Measurements from ENCODE around the gene INPP5E. TPM values are rescaled to one million over a fixed set of nuclear protein-coding genes. Genes with fewer than 3 reads are reported as not detected.

The INPP5E gene
- total RNA-seq, 4 donors from 2014 or later, result 6.7 to 19.8 (median 19.2) TPM

DNA sequence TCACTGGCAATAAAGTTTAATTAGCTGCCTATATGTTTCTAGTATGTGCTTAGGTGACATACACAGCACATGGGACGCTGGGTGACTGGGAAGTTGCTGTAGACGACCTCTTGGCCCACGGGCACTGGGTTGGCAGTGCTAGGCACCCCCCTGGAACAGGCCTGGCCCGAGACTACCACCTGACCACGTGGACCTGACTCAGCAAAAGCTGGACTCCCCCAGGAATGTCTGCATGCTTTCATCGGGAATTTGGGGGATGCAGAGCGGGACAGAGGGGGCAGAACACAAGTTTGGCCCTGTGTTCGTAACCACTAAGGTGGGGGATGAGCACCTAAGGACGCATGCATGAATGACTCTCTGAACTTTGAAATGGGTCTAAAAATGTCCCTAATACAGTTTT lies 16.6 kb upstream of the INPP5E start:
- TF ChIP-seq, protein P1, sequence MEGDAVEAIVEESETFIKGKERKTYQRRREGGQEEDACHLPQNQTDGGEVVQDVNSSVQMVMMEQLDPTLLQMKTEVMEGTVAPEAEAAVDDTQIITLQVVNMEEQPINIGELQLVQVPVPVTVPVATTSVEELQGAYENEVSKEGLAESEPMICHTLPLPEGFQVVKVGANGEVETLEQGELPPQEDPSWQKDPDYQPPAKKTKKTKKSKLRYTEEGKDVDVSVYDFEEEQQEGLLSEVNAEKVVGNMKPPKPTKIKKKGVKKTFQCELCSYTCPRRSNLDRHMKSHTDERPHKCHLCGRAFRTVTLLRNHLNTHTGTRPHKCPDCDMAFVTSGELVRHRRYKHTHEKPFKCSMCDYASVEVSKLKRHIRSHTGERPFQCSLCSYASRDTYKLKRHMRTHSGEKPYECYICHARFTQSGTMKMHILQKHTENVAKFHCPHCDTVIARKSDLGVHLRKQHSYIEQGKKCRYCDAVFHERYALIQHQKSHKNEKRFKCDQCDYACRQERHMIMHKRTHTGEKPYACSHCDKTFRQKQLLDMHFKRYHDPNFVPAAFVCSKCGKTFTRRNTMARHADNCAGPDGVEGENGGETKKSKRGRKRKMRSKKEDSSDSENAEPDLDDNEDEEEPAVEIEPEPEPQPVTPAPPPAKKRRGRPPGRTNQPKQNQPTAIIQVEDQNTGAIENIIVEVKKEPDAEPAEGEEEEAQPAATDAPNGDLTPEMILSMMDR (IDR thresholded peaks at IDR 0.05), result no peak
- TF ChIP-seq POLR2A (IDR thresholded peaks at IDR 0.05), result no peak
- no peaks in the 10 kb centered on the region for H3K27me3 ChIP-seq
- no peaks in the 10 kb centered on the region for H3K4me1 ChIP-seq
- no peak overlapping the region for H3K27ac ChIP-seq
- peaks cover 0 to 91% (median 0%) of the 10 kb centered on the region in 3 donors for H3K36me3 ChIP-seq
- H3K4me3 ChIP-seq, result no peak overlapping the region
- DNase-seq, result no peak
- no peaks in the 10 kb centered on the region for H3K9me3 ChIP-seq

DNA sequence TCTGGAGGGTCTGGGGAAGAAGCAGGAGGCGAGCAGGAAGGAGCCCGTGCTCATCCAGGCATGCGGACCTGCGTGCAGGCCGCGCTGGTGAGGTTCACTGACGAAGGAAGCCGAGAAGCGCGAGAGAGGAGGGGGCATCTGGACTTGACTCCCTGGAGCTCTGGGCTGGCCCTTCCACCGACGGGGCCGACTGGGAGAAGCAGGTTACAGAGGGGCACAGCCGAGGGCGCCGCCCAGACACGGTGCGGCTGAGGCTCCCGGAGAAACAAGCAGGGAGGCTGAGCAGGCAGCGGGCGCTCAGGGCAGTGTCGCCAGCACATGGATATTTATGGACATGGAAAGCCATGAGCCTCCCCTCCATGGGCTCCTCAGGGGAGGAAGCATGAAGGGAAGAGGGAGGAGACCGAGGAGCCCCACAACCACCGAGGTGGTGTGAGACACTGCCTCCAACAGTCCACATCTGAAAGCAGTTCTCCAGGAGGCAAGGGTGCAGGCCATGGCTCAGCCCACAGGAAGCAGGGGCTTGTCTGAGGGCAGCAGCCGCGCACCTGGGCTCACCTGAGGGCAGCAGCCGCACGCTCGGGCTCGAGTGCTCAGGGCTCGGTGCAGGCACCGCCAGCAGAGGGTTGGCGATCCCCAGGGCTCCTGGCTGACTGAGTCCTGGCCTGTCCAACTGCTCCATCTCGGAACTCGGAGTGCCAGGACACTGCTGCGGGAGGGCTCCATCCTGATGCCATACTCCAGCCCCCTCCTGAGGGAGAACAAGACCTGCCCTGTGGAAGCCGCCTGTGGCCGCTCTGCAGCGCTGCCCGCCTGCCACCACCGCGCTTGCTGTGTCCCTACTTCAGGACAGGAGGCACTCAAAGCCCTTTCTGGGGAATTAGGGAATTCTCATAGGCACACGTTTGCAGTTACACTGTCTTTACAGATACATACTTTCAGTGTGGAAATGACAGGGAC lies 15.7 kb upstream of the INPP5E start:
- Histone ChIP-seq H3K4me1 (no peaks in the 10 kb centered on the region), H3K27ac (no peak overlapping the region), H3K36me3 (peaks cover 0 to 91% (median 0%) of the 10 kb centered on the region in 3 donors), H3K9me3 (no peaks in the 10 kb centered on the region), H3K27me3 (no peaks in the 10 kb centered on the region), H3K4me3 (no peak overlapping the region)
- TF ChIP-seq, protein P1 (IDR thresholded peaks at IDR 0.05), result no peak
- TF ChIP-seq POLR2A (IDR thresholded peaks at IDR 0.05), result no peak
- no peak for DNase-seq

DNA sequence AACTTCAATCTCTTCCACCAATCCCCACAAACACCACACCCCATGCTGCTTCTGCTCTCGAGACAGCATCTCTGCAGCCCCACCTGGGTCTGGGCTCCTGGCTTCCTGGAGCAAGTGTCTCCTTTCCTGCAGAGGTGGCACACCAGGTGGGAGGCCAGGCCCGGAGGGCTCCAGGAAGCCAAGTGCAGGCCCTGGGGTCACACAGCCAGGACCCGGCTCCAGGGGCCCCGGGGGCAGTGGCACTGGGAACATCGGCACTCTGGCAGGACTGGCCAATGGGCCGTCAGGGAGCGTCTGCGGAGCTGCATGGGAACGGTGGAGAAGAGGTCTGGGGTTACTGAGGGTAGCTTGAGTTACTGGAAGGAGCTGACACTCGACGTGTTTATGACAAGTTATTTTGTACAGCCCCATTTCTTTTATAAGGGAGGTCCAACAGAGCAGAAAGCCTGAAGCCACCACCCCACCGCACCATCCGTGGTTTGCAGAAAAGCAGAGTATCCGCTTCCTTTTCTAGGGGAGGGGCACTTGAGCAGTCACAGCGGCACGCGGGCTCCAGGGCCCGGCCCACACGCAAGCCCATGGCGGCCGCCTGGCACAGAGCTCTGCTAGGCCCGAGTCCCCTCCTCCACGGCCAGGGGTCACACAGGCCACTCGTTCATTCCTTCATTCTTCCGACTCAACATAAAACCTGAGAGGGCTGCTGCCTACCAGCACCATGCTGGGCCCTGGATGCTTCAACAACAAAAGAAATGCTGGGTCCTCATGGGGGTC lies 14.6 kb upstream of the INPP5E start:
- Histone ChIP-seq H3K4me3 (no peak overlapping the region), H3K4me1 (no peaks in the 10 kb centered on the region), H3K27ac (no peak overlapping the region), H3K9me3 (no peaks in the 10 kb centered on the region), H3K36me3 (peaks cover 0 to 91% (median 0%) of the 10 kb centered on the region in 3 donors), H3K27me3 (no peaks in the 10 kb centered on the region)
- TF ChIP-seq, protein P1 (IDR thresholded peaks at IDR 0.05), result no peak
- TF ChIP-seq POLR2A (IDR thresholded peaks at IDR 0.05), result no peak
- no peak for DNase-seq

DNA sequence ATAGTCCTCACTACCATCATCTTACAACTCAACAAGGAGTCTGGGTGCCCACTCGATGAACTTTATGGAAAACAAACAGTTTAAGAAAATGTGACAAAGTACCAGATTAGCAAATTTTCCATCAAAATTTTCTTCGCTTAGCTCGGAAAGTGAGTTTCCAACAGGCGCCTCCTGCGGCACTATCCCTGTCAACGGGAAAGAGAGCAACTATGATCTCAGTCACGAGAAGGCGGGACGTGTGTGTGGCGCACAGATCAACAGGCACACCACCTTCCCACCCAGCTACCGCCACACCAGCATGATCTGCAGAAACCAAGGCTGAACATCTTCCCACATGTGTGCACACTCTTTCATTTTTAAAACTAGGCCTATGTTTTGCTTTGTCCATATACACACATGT lies 13.7 kb upstream of the INPP5E start:
- H3K27ac ChIP-seq, result no peak overlapping the region
- H3K9me3 ChIP-seq, result no peaks in the 10 kb centered on the region
- no peak for DNase-seq
- TF ChIP-seq, protein P1 (IDR thresholded peaks at IDR 0.05), result no peak
- no peak for TF ChIP-seq POLR2A (IDR thresholded peaks at IDR 0.05)
- H3K36me3 ChIP-seq, result peaks cover 0 to 91% (median 0%) of the 10 kb centered on the region in 3 donors
- H3K4me1 ChIP-seq, result no peaks in the 10 kb centered on the region
- no peak overlapping the region for H3K4me3 ChIP-seq
- H3K27me3 ChIP-seq, result no peaks in the 10 kb centered on the region

DNA sequence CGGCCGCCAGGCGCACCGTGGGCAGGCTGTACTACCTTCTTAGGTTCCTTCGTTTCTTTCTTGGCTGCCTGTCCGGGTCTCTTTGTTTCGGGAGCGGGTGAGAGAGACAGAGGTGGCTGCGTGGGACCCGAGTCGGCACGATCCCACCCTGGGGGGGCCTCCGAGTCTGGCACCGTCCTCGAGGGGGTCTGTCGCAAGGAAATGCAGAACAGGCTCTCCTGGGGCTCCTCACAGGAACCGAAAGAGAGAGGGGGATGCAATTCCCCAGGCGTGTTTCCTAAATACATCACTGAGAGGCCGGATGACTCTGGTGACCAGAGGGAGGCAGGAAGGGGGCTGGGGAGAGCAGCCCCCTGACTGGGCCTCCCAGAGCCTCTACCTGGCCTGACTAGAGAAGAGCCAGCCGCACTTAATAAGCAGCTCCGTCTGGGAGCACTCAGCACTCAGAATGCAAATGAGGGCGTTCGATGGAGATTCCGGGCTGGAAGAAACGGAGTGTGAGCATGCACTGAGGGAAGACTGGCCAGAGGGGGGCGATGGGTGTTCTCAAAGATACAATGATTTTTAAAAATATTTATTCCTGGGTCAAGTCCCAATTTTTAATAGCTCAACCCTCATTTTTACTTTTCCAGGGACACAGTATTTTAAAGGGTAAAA lies 11.7 kb upstream of the INPP5E start:
- DNase-seq, result no peak
- no peaks in the 10 kb centered on the region for H3K27me3 ChIP-seq
- peaks cover 0 to 91% (median 0%) of the 10 kb centered on the region in 3 donors for H3K36me3 ChIP-seq
- H3K27ac ChIP-seq, result no peak overlapping the region
- TF ChIP-seq, protein P1 (IDR thresholded peaks at IDR 0.05), result no peak
- TF ChIP-seq POLR2A (IDR thresholded peaks at IDR 0.05), result no peak
- H3K4me1 ChIP-seq, result no peaks in the 10 kb centered on the region
- H3K4me3 ChIP-seq, result no peak overlapping the region
- H3K9me3 ChIP-seq, result no peaks in the 10 kb centered on the region
